Measurements from ENCODE around the gene HAT1.
"Not testable (repeated sequence)": the region's sequence is repeated elsewhere in the genome, so short reads cannot be mapped to it uniquely, and the experiment has no call there.

HAT1 gene, protein sequence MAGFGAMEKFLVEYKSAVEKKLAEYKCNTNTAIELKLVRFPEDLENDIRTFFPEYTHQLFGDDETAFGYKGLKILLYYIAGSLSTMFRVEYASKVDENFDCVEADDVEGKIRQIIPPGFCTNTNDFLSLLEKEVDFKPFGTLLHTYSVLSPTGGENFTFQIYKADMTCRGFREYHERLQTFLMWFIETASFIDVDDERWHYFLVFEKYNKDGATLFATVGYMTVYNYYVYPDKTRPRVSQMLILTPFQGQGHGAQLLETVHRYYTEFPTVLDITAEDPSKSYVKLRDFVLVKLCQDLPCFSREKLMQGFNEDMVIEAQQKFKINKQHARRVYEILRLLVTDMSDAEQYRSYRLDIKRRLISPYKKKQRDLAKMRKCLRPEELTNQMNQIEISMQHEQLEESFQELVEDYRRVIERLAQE

DNA sequence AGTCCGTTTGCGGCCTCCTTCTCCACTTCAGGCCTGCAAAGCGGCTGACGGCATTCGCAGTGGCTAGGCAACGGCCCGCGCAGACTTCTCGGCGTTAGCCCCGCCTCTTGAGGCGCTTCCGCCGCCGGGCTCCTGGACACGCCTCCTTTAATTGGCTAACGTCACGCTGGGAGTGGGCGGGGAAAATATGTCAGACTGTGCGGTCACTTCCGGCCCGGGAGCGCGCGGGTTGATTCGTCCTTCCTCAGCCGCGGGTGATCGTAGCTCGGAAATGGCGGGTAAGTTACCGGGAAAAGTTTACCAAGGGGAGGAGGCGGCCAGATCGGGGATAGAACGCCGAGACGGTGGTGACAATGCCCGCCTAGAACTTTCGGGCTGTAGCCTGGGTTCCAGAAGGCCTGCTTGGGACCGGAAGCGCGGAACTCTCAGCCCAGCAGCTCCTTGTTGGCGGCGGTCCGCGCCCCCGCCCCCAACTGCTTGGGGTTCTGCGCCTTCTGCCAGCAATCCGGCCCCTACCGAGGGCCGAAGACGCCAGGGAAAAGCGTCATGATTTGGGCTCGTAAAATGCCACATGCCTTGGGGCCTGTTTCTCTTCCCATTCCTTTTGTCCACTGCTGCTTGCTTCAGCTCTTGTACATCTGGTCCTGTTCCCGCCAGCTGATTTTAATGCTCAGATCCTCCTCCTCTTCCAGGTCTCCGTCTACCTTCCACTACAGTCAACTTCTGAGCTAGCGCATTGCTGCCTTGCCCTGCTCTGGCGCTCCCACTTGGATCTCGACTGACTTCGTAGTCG is at the start of gene HAT1:
Gene HAT1 (plus strand): TSS at position 232 of the 793 bp plus-strand sequence. CDS start 40 bp downstream, at position 272.
- DNase-seq = peak; percentile 97

DNA sequence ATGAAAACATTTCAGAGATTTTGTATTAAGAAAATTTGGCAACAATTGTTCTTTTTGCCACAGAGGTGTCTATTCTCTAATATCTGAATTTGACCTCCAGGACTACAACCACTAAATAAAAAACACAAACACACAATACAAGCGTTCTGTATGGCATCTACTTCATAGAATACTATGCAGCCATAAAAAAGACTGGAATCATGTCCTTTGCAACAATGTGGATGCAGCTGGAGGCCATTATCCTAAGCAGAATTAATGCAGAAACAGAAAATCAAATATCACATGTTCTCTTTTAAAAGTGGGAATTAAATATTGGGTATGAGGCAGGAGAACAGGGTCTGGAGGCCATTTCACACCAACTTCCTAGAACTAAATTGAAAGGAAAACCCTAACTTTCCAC is 47.7 kb upstream of the HAT1 start:
- no peak for DNase-seq

DNA sequence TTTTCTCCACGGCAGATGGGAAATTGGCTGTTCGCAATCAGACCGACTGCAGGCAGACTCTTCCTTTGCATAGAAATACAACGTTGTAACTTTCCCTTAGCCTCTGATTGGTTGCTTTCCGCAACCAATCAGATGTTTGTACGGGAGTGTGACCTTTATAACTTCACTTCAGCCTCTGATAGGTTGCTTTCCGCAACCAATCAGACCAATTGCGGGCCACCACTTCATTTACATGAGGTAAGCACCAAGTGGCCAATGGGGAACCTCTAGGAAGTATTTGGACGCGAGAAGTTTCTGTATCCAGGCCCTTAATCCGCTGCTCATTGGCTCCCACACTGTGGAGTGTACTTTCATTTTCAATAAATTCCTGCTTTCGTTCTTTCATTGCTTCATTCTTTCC is 47.3 kb upstream of the HAT1 start:
- no peak for DNase-seq

DNA sequence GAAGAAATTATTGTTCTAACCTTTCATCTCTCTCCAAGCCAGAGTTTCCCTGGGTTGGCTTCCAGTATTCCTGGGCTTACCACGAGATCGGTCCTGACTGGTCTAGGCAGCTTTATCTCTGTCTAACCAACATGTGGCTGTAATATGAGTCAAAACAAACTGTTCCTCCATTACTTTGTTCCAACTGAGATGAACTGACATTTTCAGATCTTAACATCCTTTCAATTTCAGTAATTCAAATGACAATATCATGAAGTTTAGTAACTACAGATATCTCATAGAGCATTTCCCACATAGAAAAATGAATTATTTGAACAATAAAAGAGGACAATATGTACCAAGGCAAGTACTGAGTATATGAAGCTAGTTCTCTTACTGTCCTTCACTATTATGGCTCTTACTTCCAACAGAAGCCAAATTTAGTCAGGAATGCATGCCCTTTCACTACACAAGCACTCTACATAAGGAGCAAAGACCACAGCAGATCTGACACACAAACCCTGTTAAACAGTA is 43.7 kb upstream of the HAT1 start:
- no peak for DNase-seq

DNA sequence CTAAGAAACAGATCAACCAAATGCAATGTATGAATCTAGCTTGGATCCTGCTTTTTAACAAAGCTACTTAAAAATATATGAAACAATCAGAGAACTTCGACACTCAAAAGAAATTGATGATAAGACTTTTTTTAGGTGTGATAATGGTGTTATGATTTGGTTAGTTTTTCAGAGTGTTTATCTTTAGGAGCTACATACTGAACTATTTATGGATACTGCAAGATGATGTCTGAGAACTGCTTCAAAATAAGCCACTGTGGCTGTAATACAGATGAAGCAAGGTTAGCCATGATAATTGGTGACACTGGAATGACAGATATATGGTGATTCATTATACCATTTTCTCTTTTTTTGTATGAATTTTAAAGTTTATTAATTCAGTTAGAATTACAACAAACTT is 42.4 kb upstream of the HAT1 start:
- DNase-seq = no peak

DNA sequence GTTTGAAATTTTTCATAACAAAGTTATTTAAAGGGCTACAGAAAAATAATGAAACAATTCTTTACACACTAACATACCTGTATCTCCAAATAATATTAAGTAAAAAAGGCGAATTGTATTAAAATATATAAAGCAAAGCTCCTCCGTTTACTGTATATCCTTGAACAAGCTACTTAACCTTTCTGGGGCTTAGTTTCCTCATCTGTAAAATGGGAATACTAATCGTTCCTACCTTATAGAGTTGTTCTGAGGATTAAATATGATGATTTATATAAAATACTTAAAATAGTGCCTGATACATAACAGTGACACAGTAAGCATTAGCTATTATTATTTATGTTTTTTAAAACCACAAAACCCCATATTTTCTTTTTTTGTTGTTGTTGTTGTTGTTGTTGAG is 41.5 kb upstream of the HAT1 start:
- no peak for DNase-seq

DNA sequence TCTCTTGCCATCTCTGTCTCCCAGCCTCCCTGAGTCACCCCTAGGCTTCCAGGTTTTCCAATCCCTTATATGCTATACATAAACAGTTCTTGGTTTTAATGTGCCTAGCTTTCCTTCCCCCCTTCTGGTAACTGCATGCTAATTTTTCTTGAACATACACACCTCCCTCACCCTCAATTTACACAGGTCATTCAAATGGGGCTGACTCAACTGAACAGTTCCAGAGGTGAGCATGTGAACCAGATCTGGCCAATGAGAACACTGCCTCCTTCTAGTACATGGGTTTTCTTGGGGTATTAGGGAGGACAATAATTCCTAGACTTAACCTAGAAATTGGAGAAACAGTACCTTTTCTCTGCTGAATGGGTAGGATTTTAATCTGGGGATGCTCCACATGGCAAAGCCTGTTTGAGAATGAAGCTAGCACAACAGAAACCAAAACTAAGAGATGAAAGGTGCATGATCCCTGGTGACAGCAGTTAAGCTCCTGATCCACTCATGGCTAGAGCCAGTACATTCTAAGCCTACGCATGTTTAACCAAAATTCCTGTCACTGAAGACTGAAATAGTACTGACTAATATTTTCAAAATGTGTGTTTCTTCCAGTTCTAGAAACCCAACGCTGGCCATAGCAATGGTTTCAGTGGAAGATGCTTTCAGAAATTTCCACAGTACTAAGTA is 40.0 kb upstream of the HAT1 start:
- DNase-seq = no peak

DNA sequence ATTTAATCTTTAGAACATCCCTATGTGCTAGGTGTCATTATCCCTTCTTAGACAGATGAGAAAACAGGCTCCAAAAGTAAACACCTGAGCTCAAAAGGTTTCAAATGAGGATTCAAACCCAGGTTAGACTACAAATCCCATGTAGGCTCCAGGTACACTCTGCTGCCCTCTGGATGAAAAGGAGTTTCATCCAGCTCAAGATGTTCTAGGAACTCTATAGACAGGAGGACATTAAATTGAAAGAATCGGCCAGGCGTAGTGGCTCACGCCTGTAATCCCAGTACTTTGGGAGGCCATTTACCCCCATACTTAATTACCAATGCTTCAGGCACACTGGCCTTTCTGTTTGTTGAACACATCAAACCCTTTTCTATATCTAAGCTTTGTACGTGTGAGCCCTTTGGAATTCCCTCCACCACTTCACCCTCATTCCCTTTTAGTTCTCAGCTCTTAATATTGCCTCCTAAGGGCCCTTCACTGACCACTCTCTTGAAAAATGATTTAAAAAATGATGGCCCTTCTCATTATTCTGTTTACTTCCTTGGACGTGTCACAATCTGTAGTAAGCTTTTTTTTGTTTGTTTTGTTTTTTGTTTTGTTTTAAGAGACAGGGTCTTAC is 38.9 kb upstream of the HAT1 start:
- no peak for DNase-seq

DNA sequence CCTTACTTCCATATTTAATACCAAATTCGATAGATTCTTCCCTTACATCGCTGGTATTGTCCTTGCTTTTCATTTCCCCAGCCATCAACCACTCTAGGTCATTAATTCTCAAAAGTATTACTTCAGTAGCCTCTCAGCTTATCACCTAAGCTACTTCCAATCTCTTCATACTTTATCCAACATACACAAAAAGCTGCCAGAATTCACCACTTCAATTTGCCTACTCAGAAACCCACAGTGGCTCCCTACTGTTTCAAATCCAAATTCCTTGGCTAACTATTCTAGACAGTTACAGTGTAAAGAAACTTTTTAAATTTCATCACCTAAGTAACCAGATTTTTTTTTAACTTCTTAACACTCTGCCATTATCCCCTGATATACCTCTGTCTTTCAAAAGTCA is 32.9 kb upstream of the HAT1 start:
- no peak for DNase-seq

DNA sequence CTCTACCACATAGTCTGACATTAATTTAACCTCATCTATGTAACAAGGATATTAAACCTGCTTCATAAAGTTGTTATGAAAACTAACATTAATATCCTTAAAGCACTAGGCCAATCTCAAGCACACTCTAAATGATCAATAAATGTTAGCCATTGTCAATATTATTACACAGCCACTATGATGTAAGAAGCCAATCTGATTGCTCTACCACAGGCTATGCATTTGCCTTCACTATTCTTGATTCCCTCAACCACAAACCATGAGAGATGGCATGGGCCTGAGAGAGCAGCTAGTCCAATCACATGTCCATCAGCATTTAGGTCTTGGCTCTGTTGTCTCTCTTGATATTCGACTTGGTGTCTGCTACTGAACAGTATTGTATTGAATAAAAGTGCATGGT is 32.5 kb upstream of the HAT1 start:
- DNase-seq = no peak

DNA sequence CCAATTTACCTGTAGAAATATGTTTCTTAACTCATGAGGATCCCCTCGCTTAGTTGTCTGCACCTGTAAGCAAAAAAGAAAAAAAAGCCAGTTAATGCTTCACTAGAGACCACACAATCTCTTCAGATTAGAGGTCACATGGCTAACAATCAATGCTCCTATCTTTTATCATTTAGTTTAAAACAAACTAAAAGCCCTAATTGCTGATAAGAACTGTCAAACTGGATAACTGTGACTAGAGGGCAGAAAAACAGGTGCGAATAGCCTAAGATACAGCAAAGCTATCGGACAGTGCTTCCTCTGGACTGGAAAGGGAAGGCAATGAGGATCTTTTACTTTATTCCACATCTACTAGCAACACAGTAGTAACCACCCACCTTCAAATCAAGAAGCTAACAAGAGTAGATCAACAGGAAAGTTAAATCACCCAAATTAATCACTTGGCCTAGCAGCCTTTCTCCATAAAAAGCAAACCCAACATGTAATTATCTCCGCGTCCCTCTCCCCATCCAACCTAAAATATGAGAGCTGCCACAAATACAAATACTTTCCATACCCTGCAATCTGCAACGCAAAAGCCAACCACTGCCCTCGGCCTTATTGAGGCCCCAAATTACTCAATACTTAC is 29.0 kb upstream of the HAT1 start:
- no peak for DNase-seq

DNA sequence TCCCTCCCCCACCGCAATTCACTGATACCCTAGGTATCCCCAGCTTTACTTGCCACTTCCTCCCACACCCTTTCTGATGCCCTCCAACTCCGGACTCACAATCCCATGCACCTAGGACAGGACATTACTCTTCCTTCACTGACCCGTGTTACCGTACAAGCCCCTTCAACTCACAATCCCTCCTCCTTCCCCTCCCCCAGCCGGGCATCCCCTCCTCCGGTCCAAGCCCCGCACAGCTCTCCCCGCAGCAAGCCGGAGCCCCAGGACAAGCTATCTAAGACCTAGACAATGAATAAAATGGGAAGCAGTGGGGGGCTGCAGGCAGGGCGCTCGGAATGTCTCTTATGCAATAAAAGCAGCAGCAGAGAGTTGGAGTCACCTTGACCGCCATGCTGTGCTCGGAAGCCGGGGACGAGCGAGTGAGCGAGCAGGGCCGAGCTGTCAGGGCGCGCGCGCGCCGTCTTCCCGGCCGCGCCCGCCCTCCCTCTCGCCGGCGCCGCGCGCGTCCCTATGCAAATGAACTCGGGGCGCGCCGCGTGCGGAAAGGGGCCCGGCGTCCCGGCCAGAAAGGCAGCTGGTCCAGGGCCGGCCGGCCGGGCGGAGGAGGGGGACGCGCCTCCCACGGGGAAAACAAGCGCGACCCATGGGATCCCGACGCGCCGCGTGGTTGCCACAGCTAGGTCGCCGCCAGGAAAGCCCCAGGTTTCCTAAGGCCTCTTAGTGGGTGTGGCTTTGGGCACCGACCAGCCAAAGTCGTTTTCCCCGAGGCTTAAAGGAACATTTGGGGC is 28.2 kb upstream of the HAT1 start, which contains the start of gene SLC25A12:
Gene SLC25A12 (minus strand): TSS at position 421 of the 788 bp plus-strand sequence. CDS start 30 bp downstream, at position 391.
- peak; percentile 67 for DNase-seq

DNA sequence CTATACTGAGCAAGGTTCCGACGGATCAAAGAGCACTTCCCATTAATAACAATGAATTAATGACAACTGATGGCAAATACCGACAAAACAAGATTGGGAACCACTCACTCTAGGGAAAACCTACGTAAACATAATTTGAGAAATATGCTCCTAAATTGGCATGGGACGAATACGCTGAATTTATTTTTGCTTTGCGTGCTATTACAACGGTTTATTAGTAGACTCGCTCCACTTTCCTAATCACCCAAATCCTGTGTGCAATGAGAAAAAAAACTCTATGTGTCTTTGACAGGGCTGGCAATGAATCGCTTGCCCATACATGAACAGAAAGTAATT is 27.7 kb upstream of the HAT1 start:
- DNase-seq = no peak

DNA sequence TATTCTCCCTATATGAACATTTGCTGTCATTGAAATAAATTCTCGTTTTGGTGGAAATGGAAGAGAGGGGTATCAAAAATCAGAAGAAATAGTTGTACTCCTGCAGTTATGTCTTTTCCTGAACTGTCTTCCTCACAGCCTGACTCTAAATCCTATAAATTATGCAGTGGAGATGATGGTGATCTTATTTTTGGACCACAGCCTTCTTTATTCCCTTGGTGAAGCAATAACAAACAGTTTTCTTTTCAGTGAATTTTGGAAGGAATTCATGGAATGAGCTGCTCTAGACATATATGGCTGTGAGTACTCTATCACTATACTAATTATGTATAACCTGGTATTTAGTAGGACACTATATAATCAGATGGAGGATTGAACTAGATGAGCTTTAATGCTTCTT is 26.5 kb upstream of the HAT1 start:
- DNase-seq = no peak

DNA sequence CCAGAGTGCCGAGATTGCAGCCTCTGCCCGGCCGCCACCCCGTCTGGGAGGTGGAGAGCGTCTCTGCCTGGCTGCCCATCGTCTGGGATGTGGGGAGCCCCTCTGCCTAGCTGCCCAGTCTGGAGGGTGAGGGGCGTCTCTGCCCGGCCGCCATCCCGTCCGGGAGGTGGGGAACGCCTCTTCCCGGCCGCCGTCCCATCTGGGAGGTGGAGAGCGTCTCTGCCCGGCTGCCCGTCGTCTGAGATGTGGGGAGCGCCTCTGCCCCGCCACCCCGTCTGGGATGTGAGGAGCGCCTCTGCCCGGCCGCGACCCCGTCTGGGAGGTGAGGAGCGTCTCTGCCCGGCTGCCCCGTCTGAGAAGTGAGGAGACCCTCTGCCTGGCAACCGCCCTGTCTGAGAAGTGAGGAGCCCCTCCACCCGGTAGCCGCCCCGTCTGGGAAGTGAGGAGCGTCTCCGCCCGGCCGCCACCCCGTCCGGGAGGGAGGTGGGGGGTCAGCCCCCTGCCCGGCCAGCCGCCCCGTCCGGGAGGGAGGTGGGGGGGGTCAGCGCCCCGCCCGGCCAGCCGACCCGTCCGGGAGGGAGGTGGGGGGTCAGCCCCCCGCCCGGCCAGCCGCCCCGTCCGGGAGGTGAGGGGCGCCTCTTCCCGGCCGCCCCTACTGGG is 22.5 kb upstream of the HAT1 start:
- DNase-seq = not testable (repeated sequence)

DNA sequence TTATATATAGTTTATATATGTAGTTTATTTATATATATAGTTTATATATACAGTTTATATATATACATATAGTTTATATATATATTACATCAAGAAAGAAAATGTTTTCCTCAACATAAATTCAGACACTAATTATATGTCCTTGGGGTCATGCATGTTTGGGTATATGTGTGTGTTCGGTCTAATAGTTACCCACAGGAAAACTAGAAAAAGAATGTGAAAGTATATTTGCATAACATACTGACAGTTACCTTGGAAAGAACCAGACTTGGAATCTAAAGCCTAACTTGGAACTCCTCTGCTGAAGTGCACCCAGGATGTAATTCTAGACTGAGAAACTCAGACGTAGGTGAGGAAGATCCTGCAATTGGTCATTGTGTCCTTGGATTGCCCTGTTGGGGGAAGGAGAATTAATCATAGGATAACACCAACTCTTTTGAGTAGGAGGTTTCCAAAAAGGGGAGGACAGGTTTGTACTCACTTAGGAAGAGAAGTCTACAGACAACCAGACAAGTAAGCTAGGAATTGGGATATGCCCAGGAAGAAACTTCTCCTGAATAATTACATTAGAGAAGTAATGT is 19.3 kb upstream of the HAT1 start:
- DNase-seq = no peak

DNA sequence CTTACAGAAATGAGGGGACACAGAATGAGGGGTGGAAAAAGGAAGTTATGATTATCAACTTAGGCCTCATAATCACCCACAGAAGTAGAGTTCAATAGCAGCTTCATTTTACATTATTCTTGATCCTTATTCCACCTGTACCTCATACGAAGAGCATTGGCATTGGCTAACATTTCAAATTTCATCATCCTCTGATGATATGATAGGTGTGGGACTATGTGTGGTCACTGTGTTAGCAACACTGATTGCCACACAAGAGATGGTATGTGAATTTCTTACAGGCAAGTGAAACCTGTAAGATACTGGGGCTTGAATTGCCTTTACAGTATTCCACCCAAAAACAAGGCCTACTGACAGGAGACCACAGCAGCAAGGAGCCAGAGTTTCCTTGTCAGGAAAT is 14.0 kb upstream of the HAT1 start:
- DNase-seq = no peak

DNA sequence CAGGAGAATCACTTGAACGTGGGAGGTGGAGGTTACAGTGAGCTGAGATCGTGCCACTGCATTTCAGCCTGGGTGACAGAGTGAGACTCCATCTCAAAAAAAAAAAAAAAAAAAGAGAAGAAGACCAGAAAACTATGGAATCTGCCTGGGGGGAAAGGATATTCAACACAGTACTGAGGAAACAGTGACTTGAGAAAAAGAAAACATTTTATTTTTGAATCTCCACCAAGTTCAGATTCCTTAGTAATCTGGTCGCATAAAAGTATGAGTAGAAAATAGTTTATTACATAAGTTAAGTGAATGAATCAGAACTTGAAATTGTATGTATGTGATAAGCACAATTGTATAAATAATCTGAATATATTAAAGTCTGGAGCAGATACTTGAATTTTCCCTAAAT is 13.0 kb upstream of the HAT1 start:
- DNase-seq = no peak

DNA sequence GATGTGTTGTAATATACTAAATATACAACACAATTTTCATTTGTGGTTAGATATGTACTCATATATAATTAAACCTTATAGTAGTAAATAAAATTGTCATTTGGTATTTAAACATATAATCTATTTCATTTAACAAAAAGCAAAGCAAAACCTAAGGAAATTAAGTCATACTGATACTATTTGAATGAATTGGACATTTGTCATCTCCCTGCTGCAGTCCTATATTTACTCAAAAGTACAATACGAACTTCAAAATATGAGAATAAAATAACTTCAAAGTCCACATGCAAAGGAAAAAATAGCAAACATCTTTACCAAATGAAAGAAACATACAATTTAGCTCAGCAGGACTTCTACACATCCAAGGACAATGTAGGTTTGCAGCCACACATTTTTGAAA is 11.8 kb upstream of the HAT1 start:
- DNase-seq = no peak

DNA sequence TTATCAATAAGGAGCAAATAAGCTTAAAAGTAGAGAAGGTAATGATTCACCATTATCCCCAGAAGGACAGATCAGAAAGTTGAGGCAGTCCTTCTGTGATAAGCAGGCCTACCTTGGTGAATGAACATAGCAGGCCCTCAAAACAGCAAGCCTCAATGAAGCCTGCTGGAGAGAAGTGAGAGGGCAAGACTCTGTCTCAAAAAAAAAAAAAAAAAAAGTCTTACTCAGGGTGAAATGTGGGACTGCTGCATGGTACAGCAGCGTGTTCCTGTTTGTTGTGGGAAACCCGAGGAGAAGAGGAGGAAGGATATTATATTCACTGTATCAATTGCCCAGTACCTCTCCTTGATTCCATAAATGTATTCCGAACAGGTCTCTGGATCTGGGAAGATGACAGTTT is 8.7 kb upstream of the HAT1 start:
- no peak for DNase-seq

DNA sequence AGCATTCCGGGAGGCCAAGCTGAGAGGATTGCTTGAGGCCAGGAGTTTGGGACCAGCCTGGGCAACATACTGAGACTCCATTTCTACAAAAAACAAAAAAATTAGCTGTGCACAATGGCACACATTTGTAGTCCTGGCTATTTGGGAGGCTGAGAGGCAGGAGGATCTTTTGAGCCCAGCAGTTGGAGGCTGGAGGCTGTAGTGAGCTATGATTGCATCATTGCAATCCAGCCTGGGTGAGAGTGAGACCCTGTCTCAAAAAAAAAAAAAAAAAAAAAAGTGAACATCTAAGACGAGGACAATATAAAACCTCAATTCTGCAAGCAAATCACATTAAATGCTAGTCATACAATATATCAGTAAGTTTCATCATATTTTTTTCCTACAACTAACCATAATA is 2.8 kb upstream of the HAT1 start:
- no peak for DNase-seq
